MG63 (cell line): ENCODE results near the gene PPIL3. TPM values are rescaled to one million over a fixed set of nuclear protein-coding genes. Genes with fewer than 3 reads are reported as not detected.
"Not testable (repeated sequence)": the region's sequence is repeated elsewhere in the genome, so short reads cannot be mapped to it uniquely, and the experiment has no call there.

Experiments used
- DNase-seq: peaks from one replicate; pipeline ENCODE4 v3.0.0-alpha.2; 2020
- H3K27me3 ChIP-seq: fragments of 250-450 bp; sonication (Bioruptor Pico); 2 replicates; pipeline ENCODE4 v1.5.1; 2020; ENCODE audit warnings: mild to moderate bottlenecking, moderate library complexity
- H3K36me3 ChIP-seq: fragments of 250-450 bp; sonication (Bioruptor Pico); 2 replicates; pipeline ENCODE4 v1.5.1; 2020; ENCODE audit warnings: mild to moderate bottlenecking, moderate library complexity
- H3K4me3 ChIP-seq: fragments of 250-450 bp; sonication (Bioruptor Pico); 2 replicates; pipeline ENCODE4 v1.5.1; 2020; ENCODE audit warnings: mild to moderate bottlenecking, moderate library complexity
- H3K9me3 ChIP-seq: fragments of 250-450 bp; sonication (Bioruptor Pico); 2 replicates; pipeline ENCODE4 v1.5.1; 2020; ENCODE audit warnings: mild to moderate bottlenecking, moderate library complexity
- total RNA-seq: library from RNA; depleted of rRNA; stranded (reverse); fragments of >200 nt; shearing (Covaris generic); gene quantifications from 2 replicates; pipeline ENCODE4 v1.2.3, GENCODE V29; 2014; ENCODE audit warnings: low replicate concordance; rRNA removed

PPIL3 gene
- 56.5 and 155 TPM in 2 replicates for total RNA-seq

GRCh38 chr2:200888704-200889625 is at the start of gene PPIL3, which contains the start of gene NIF3L1:
PPIL3 (minus strand) TSS chr2:200889077; CDS start chr2:200887615, 1,462 bp downstream.
NIF3L1 (plus strand) TSS chr2:200889371; CDS start chr2:200891944, 2,573 bp downstream.
- no peaks in the 10 kb centered on the region for H3K27me3 ChIP-seq
- DNase-seq, result peak; percentile 98
- peak within 1 kb of the TSS; percentile 85 for H3K4me3 ChIP-seq
- no peaks in the 10 kb centered on the region for H3K9me3 ChIP-seq
- H3K36me3 ChIP-seq, result peaks cover 21% of the 10 kb centered on the region

DNA sequence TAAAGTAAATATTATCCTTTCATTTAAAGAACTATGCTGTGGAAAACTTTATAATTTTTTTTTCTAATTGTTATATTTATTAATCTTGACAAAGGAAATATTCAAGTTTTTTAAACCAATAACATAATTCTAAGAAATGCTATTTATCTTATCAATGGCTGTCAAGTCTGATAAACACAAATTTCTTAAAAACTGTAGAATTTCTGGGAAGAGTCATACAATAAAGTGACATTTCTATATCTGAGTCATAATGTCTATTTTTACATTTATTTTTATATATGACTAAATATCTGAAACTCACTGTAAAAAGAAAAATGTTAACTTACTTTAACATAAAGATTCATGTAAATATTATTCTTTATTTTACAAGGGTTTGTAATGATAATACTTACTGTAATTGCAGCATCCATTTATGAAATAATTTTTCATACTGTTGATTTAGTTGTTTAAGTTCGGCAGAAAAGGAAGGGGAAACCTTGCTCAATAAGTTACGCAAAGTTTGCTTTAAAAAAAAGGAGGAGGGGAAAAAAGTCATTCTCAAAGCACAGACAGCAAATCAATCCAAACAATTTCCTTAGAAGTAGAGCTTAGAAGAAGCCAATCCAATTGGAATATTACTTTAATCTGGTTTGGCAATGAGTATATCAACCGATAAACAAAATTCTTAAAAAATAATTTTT is 42.2 kb upstream of the PPIL3 start:
- no peaks in the 10 kb centered on the region for H3K9me3 ChIP-seq
- peaks cover 60% of the 10 kb centered on the region for H3K36me3 ChIP-seq
- H3K4me3 ChIP-seq, result no peak overlapping the region
- no peak for DNase-seq
- no peaks in the 10 kb centered on the region for H3K27me3 ChIP-seq

DNA sequence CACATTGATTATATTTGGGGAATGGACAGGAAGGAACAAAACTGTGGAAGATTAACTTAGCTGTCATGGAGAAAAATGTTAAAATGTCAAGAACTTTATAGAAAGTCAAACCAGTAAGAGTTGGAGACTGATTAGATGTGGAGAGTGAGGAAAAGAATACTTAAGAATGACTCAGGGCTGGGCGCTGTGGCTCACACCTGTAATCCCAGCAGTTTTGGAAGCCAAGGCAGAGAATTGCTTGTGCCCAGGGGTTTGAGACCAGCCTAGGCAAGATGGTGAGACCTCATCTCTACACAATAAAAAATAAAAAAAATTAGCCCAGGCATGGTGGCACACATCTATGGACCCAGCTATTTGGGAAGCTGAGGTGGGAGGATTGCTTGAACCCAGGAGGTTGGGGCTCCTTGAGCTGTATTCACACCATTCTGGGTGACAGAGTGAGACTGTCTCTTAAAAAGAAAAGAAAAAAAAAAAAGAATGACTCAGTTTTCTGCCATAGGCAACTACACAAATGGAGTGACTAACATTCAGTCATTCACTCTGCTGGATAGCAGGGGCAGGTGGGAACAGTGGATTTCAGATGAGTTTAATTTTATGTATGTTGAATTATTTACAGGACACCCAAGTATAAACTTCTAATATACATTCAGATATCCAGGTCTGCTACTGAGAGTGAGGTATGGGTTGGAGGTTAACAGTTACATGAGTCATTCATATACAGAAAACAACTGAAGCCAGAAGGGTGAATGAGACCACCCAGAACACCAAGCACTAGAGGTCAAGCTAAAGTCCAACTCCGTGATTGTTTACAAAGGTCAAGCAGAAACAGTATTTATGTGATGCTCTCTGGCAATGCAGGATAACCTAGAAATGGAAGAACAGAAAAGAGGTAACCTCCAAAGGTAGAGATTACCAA is 40.7 kb upstream of the PPIL3 start:
- Histone ChIP-seq H3K9me3 (no peaks in the 10 kb centered on the region), H3K36me3 (peaks cover 52% of the 10 kb centered on the region), H3K4me3 (no peak overlapping the region), H3K27me3 (no peaks in the 10 kb centered on the region)
- DNase-seq, result no peak

DNA sequence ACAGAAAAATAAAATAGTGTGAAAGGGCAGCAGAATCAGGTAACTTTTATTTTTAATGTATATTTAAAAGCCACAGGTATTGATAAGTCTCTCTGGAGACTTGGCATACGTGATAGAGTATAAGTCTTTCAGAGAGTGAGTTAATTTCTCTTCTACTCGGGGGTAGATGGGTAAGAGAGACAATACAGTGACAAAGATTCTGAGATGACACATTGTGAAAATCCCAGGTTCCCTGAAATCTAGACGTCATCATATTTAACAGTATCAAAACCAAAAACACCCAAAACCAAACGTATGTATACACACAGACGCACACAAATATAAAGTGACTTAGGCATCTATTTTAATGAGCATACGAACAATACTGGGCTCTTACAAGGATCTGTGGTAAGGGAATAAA is 33.6 kb upstream of the PPIL3 start:
- H3K36me3 ChIP-seq, result peaks cover 40% of the 10 kb centered on the region
- DNase-seq, result no peak
- H3K4me3 ChIP-seq, result no peak overlapping the region
- H3K9me3 ChIP-seq, result no peaks in the 10 kb centered on the region
- no peaks in the 10 kb centered on the region for H3K27me3 ChIP-seq

- H3K4me3 ChIP-seq, result no peak overlapping the region
- H3K36me3 ChIP-seq, result peaks cover 46% of the 10 kb centered on the region
- DNase-seq, result peak; percentile 9
- no peaks in the 10 kb centered on the region for H3K9me3 ChIP-seq
- H3K27me3 ChIP-seq, result no peaks in the 10 kb centered on the region
Measured at GRCh38 chr2:200913654-200914053, 24.8 kb upstream of the PPIL3 start.

DNA sequence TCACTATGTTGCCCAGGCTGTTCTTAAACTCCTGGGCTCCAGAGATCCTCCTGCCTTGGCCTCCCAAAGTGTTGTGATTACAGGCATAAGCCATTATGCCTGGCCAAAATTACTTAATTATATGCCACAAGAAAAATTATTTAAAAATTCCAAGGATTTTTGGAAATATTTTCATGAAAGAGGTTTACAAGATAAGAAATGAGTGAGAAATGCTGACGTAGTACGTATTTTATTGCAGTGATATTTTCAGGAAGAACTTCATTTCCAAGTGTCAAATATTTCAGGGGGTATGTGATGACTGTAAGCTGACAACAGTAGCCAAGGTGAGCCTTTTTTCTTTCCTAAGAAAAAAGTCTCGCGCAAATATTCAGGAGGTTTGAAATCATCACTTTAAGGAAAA is 21.1 kb upstream of the PPIL3 start:
- H3K4me3 ChIP-seq, result no peak overlapping the region
- no peak for DNase-seq
- no peaks in the 10 kb centered on the region for H3K27me3 ChIP-seq
- peaks cover 48% of the 10 kb centered on the region for H3K36me3 ChIP-seq
- no peaks in the 10 kb centered on the region for H3K9me3 ChIP-seq

GRCh38 chr2:200905618-200906296 is 16.9 kb upstream of the PPIL3 start:
- no peaks in the 10 kb centered on the region for H3K9me3 ChIP-seq
- H3K36me3 ChIP-seq, result peaks cover 35% of the 10 kb centered on the region
- H3K4me3 ChIP-seq, result no peak overlapping the region
- H3K27me3 ChIP-seq, result no peaks in the 10 kb centered on the region
- DNase-seq, result peak; percentile 67

DNA sequence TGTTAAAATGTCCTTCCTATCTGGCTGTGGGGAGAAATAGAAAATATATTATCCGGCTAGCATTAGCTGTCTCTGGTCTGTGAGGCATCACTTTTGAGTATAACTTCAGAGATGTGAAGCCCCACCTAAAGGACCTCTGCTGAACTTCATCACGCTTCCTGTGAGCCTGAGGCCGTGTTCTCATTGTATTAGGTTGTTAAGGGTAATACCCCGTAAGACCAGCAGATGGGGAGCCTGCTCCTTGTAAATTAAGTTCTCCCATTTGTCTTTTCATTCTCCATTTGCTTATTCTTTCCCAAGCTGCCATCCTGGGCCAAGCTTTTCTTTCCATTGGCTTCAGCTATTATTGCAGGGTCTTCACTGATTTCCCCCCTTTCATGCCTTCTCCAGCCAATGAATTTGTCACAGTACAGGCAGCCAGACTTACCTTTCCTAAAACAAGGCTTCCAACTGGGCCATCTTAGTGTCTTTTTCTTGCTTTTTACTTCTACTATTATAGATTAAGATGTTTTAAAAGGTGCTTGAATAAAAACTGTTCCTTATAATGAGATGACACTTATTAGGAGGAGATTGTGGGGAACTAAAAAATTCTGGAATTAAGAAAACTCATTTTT is 12.7 kb upstream of the PPIL3 start:
- Histone ChIP-seq H3K4me3 (no peak overlapping the region), H3K27me3 (no peaks in the 10 kb centered on the region), H3K9me3 (no peaks in the 10 kb centered on the region), H3K36me3 (peaks cover 43% of the 10 kb centered on the region)
- peak; percentile 60 for DNase-seq

GRCh38 chr2:200899482-200899881 is 10.6 kb upstream of the PPIL3 start:
- no peaks in the 10 kb centered on the region for H3K27me3 ChIP-seq
- no peak for DNase-seq
- no peaks in the 10 kb centered on the region for H3K9me3 ChIP-seq
- H3K4me3 ChIP-seq, result no peak overlapping the region
- peaks cover 50% of the 10 kb centered on the region for H3K36me3 ChIP-seq

DNA sequence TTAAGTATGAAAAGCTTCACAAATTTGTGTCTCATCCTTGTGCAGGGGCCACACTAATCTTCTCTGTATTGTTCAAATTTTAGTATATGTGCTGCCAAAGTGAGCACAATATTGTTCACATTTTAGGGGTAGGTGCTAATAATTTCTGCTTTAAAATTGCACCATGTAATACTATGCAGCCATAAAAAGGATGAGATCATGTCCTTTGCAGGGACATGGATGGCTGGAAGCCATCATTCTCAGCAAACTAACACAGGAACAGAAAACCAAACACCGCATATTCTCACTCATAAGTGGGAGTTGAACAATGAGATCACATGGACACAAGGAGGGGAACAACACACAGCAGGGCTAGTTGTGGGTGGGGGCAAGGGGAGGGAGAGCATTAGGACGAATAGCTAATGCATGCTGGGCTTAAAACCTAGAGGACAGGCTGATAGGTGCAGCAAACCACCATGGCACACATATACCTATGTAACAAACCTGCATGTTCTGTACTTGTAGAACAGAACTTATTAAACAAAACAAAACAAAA is 7.1 kb downstream of the PPIL3 start:
- H3K4me3 ChIP-seq, H3K9me3 ChIP-seq, H3K27me3 ChIP-seq, DNase-seq: not testable (repeated sequence)
- H3K36me3 ChIP-seq, result peaks cover 48% of the 10 kb centered on the region

DNA sequence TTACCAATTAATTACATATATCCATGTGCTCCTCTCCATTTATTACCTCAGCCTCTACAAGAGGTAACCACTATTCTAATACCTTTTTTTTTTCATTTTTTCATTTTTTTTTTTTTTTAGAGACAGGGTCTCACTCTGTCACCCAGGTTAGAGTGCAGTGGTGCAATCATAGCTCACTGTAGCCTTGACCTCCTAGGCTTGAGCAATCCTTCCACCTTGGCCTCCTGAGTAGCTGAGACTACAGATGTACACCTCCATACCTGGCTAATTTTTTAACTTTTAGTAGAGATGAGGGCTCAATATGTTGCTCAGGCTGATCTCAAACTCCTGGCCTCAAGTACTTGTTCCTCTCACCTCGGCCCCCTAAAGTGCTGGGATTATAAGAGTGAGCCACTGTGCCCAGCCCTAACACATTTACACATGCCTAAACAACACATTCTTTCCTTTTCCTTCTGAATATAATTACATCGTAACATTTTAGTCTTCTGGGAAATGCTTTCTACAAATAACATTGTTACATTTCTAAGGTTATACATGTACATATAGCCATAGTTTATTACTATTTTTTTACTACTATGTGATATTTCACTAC is 10.5 kb downstream of the PPIL3 start:
- DNase-seq, result no peak
- no peak overlapping the region for H3K4me3 ChIP-seq
- no peaks in the 10 kb centered on the region for H3K27me3 ChIP-seq
- H3K36me3 ChIP-seq, result peaks cover 33% of the 10 kb centered on the region
- H3K9me3 ChIP-seq, result no peaks in the 10 kb centered on the region

DNA sequence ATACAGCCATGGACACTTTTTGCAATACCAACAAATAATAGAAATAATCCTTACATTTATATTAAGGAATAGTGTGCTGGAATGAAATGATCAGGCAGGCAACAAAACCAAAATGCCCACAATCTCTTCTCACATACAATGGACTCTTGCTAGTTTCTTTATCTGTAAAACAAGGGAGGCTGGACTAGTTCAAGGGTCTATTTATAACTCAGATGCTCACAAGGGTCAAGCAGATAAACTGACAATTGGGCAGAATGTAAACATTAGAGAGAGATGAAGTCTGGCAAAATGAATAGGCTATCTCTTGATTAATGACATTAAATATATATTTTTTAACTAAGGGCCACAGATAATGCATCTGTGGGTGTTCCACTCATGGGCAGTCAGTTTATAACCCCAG is 11.4 kb downstream of the PPIL3 start:
- no peak for DNase-seq
- Histone ChIP-seq H3K27me3 (no peaks in the 10 kb centered on the region), H3K4me3 (no peak overlapping the region), H3K9me3 (no peaks in the 10 kb centered on the region), H3K36me3 (peaks cover 31% of the 10 kb centered on the region)

DNA sequence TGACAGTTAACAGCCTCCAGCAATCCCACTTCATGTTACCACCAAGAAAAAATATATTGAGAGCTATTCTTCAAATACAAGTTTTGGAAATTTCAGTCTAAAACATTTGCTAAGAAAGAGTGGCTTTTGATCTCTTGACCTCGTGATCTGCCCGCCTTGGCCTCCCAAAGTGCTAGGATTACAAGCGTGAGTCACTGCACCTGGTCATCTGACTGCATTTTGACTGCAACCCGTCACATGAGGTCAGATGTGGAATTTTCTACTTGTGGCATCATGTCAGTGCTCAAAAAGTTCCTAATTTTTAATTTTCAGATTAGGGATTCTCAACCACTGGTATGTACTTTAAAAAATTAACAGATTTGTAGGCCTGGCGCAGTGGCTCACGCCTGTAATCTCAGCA is 15.3 kb downstream of the PPIL3 start:
- DNase-seq, result no peak
- Histone ChIP-seq H3K36me3 (peaks cover 11% of the 10 kb centered on the region), H3K9me3 (no peaks in the 10 kb centered on the region), H3K27me3 (no peaks in the 10 kb centered on the region), H3K4me3 (no peak overlapping the region)

GRCh38 chr2:200871151-200871550 is 17.7 kb downstream of the PPIL3 start:
- no peak overlapping the region for H3K4me3 ChIP-seq
- no peak for DNase-seq
- H3K36me3 ChIP-seq, result peaks cover 11% of the 10 kb centered on the region
- H3K9me3 ChIP-seq, result no peaks in the 10 kb centered on the region
- H3K27me3 ChIP-seq, result no peaks in the 10 kb centered on the region

GRCh38 chr2:200869014-200869413 is 19.9 kb downstream of the PPIL3 start:
- Histone ChIP-seq H3K4me3 (no peak overlapping the region), H3K36me3 (peaks cover 14% of the 10 kb centered on the region), H3K9me3 (no peaks in the 10 kb centered on the region), H3K27me3 (no peaks in the 10 kb centered on the region)
- no peak for DNase-seq
